ENCODE measurements around the gene UROC1. TPM values are rescaled to one million over a fixed set of nuclear protein-coding genes. Genes with fewer than 3 reads are reported as not detected.

The UROC1 gene
- total RNA-seq, 6 experiments from 2014 or later = not detected

DNA sequence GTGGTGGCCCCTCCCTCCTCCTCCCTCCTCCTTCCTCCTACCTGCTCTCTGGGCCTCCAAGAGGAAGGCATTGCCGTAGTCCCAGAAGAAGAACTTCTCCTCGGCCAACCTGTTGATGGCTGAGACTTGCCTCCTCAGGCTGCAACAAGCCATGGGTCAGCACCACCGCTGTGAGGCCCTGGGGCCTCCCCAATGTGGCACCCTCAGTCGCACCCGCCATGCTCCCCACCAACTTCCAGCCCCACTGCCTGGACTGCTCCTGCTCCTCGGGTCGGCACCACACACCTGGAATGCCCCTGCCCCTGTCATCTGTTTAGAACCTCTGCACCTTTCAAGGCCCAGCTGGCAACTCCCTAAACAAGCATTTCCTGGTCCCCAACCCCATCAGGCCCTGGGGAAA is 17.6 kb downstream of the UROC1 start:
- H3K36me3 Mint-ChIP-seq (ENCODE audit: low read depth) = no peaks in the 10 kb centered on the region
- no peak overlapping the region for H3K27ac Mint-ChIP-seq
- TF ChIP-seq, protein P1, sequence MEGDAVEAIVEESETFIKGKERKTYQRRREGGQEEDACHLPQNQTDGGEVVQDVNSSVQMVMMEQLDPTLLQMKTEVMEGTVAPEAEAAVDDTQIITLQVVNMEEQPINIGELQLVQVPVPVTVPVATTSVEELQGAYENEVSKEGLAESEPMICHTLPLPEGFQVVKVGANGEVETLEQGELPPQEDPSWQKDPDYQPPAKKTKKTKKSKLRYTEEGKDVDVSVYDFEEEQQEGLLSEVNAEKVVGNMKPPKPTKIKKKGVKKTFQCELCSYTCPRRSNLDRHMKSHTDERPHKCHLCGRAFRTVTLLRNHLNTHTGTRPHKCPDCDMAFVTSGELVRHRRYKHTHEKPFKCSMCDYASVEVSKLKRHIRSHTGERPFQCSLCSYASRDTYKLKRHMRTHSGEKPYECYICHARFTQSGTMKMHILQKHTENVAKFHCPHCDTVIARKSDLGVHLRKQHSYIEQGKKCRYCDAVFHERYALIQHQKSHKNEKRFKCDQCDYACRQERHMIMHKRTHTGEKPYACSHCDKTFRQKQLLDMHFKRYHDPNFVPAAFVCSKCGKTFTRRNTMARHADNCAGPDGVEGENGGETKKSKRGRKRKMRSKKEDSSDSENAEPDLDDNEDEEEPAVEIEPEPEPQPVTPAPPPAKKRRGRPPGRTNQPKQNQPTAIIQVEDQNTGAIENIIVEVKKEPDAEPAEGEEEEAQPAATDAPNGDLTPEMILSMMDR (IDR thresholded peaks at IDR 0.05) = no peak
- peaks cover 17% of the 10 kb centered on the region for H3K27me3 Mint-ChIP-seq (ENCODE audit: insufficient read depth)
- H3K9me3 Mint-ChIP-seq = no peaks in the 10 kb centered on the region
- H3K4me3 Mint-ChIP-seq = no peak overlapping the region
- no peaks in the 10 kb centered on the region for H3K4me1 Mint-ChIP-seq (ENCODE audit: low read depth)
- DNase-seq = no peak

DNA sequence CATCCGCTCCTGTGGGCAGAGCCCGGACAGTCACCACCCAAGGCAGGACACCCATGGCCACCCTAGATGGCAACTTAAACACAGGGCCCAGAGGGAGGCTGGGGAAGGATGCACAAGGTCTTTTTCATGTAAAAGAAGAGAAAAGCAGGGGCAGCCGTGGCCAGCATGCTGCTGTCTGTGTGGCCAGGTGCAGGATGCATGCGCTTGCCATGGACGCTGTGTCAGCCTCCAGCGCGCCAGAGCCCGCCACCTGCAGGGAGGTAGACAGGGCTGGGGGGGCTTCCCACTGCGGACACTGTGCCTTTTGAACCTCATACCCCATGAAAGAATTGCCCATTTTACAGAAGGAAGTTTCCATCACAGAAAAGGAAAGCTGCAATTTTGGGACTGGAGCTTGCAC is 18.2 kb downstream of the UROC1 start:
- H3K36me3 Mint-ChIP-seq (ENCODE audit: low read depth) = no peaks in the 10 kb centered on the region
- H3K4me3 Mint-ChIP-seq = no peak overlapping the region
- H3K27ac Mint-ChIP-seq = no peak overlapping the region
- no peaks in the 10 kb centered on the region for H3K9me3 Mint-ChIP-seq
- TF ChIP-seq, protein P1 (IDR thresholded peaks at IDR 0.05) = no peak
- H3K4me1 Mint-ChIP-seq (ENCODE audit: low read depth) = peaks cover 1% of the 10 kb centered on the region; the same call in 1 of the 2 replicates
- no peak for DNase-seq
- H3K27me3 Mint-ChIP-seq (ENCODE audit: insufficient read depth) = peaks cover 17% of the 10 kb centered on the region

DNA sequence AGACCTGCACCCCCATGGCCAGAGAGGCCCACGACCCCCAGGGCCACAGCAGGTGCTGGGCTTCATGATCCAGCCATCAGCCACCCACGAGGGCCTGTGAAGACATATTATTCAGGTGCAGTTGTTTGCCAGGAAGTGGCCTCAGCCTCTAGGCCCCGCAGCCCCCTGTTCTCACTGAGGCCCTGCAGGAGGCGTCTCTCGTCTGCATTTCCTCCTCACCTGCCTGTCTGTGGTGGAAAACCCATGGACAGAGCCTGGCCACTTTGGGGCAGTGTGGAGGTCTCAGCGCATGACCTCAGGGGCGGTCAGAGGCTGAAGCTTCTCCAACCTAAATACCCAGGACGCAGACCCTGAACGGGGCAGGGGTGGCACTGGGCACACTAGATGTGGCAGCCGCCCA is 18.6 kb downstream of the UROC1 start:
- no peaks in the 10 kb centered on the region for H3K36me3 Mint-ChIP-seq (ENCODE audit: low read depth)
- no peak for DNase-seq
- H3K4me1 Mint-ChIP-seq (ENCODE audit: low read depth) = peaks cover 6% of the 10 kb centered on the region; the same call in 1 of the 2 replicates
- no peaks in the 10 kb centered on the region for H3K9me3 Mint-ChIP-seq
- peaks cover 15% of the 10 kb centered on the region for H3K27me3 Mint-ChIP-seq (ENCODE audit: insufficient read depth)
- H3K27ac Mint-ChIP-seq = no peak overlapping the region
- no peak overlapping the region for H3K4me3 Mint-ChIP-seq
- TF ChIP-seq, protein P1 (IDR thresholded peaks at IDR 0.05) = no peak

DNA sequence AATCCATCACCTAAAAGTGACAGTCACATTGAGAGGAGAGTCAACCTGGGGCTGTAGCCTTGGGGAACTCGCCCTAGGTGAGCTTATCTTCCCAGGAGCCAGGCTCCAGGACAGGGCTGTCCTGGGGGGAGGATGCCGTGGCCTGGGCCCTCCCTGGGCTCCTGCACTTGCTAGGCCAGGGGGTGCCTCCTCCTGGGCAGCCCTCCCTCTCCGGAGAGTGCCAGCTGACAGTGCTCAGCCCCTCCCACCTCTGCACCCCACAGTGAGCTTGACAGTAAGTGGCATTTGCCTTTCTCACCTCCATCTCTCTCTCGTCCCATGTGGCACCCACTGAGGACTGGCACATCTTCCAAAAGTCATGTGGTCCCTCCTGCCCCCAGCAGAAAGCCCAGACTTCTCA is 19.1 kb downstream of the UROC1 start:
- Mint-ChIP-seq H3K36me3 (ENCODE audit: low read depth) (no peaks in the 10 kb centered on the region), H3K4me1 (ENCODE audit: low read depth) (peaks cover 6% of the 10 kb centered on the region; the same call in 1 of the 2 replicates), H3K9me3 (no peaks in the 10 kb centered on the region), H3K27ac (no peak overlapping the region), H3K27me3 (ENCODE audit: insufficient read depth) (peaks cover 15% of the 10 kb centered on the region), H3K4me3 (no peak overlapping the region)
- no peak for DNase-seq
- TF ChIP-seq, protein P1 (IDR thresholded peaks at IDR 0.05) = no peak

DNA sequence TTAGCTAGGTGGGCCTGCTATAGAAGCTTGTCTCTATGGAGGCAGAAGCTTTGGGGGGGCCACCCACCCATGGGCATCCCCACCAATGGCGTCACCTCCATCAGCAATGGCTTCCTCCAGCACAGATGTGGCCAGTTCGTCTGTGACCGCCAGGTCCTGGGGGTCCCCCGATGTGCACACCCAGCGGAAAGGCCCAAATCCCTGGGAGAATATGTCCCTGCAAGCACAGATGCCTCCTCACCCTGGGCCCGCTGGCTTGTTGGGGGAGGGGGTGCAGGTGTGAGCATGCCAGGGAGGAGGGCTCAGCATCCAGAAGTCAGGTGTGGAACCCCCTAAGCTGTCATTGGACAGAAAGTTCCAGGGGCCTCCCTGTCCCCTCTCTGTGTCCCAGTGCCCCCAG is 19.6 kb downstream of the UROC1 start:
- Mint-ChIP-seq H3K9me3 (no peaks in the 10 kb centered on the region), H3K27me3 (ENCODE audit: insufficient read depth) (peaks cover 20% of the 10 kb centered on the region), H3K36me3 (ENCODE audit: low read depth) (no peaks in the 10 kb centered on the region), H3K4me3 (no peak overlapping the region), H3K27ac (no peak overlapping the region), H3K4me1 (ENCODE audit: low read depth) (peaks cover 6% of the 10 kb centered on the region; the same call in 1 of the 2 replicates)
- TF ChIP-seq, protein P1 (IDR thresholded peaks at IDR 0.05) = no peak
- no peak for DNase-seq

All from HFFc6 (cell line).